C4-2B (cell line): ENCODE results near the gene FMO5.

Source experiments
- ZFX ChIP-seq: fragments of 450-650 bp; IDR thresholded peaks from 2 replicates; pipeline ENCODE4 v1.6.1; 2017
- TF ChIP-seq, protein P1 (sequence below): fragments of 450-650 bp; conservative IDR thresholded peaks from 2 replicates; pipeline ENCODE4 v1.5.1; 2017; ENCODE audit warnings: mild to moderate bottlenecking

DNA sequence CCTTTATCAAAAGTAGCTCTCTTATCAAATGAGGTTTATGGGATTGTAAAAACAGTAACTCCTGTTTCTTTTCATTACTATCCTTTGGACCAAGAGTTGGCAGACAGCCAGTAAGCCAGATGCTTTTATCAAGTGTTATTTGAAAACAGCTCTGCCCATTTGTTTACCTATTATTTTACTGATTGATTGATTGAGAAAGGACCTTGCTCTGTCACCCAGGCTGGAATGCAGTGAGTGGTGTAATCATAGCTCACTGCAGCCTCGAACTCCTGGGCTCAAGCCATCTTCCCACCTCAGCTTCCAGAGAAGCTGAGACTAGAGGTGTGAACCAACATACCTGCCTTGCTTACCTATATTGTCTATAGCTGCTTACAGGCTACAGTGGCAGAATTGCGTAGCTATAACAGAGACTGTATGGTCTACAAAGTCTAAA lies 56.5 kb downstream of the FMO5 start:
- TF ChIP-seq, protein P1, sequence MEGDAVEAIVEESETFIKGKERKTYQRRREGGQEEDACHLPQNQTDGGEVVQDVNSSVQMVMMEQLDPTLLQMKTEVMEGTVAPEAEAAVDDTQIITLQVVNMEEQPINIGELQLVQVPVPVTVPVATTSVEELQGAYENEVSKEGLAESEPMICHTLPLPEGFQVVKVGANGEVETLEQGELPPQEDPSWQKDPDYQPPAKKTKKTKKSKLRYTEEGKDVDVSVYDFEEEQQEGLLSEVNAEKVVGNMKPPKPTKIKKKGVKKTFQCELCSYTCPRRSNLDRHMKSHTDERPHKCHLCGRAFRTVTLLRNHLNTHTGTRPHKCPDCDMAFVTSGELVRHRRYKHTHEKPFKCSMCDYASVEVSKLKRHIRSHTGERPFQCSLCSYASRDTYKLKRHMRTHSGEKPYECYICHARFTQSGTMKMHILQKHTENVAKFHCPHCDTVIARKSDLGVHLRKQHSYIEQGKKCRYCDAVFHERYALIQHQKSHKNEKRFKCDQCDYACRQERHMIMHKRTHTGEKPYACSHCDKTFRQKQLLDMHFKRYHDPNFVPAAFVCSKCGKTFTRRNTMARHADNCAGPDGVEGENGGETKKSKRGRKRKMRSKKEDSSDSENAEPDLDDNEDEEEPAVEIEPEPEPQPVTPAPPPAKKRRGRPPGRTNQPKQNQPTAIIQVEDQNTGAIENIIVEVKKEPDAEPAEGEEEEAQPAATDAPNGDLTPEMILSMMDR, result no peak
- TF ChIP-seq ZFX, result no peak
